ENCODE results near the gene FARS2. TPM values are rescaled to one million over a fixed set of nuclear protein-coding genes. Genes with fewer than 3 reads are reported as not detected.
A peak's percentile ranks its signal among the peaks of the same experiment; 100 is the strongest.

The FARS2 gene
- total and polyA plus RNA-seq, 5 donors from 2014 or later: 26.9 to 39.7 (median 34.9) TPM

- ATAC-seq (ENCODE audit: low read depth in 2 of 2) (no peak), DNase-seq (no peak)
- Histone ChIP-seq H3K36me3 (ENCODE audit: control insufficient read depth, insufficient read depth, low read length) (no peaks in the 10 kb centered on the region), H3K27ac (ENCODE audit: insufficient read depth, low read length, poor library complexity, severe bottlenecking) (no peak overlapping the region), H3K4me1 (ENCODE audit: control insufficient read depth, insufficient read depth, low read length, poor library complexity, severe bottlenecking) (no peaks in the 10 kb centered on the region), H3K4me3 (ENCODE audit: low read depth, low read length) (no peak overlapping the region), H3K9me3 (ENCODE audit: control insufficient read depth in 2 of 2, low read length in 2 of 2) (no peaks in the 10 kb centered on the region), H3K27me3 (ENCODE audit: control insufficient read depth, insufficient read depth, low read length) (no peaks in the 10 kb centered on the region)
- no peak overlapping the region for H3K27ac Mint-ChIP-seq
- peaks cover 23% of the 10 kb centered on the region for H3K36me3 Mint-ChIP-seq
- no peak overlapping the region for H3K4me3 Mint-ChIP-seq
- H3K4me1 Mint-ChIP-seq: peaks cover 0 to 7% (median 0%) of the 10 kb centered on the region in 4 donors
- H3K27me3 Mint-ChIP-seq: no peaks in the 10 kb centered on the region
- H3K9me3 Mint-ChIP-seq: peaks cover 0 to 1% (median 0%) of the 10 kb centered on the region in 7 donors
Observed at GRCh38 chr6:5238336-5238735, 23.0 kb upstream of the FARS2 start.

GRCh38 chr6:5241252-5241651 is 20.1 kb upstream of the FARS2 start:
- no peaks in the 10 kb centered on the region for H3K9me3 ChIP-seq (ENCODE audit: control insufficient read depth in 2 of 2, low read length in 2 of 2)
- H3K27ac ChIP-seq (ENCODE audit: insufficient read depth, low read length, poor library complexity, severe bottlenecking): no peak overlapping the region
- Mint-ChIP-seq H3K27me3 (no peaks in the 10 kb centered on the region), H3K36me3 (peaks cover 10% of the 10 kb centered on the region), H3K4me3 (no peak overlapping the region), H3K9me3 (peaks cover 0 to 1% (median 0%) of the 10 kb centered on the region in 7 donors), H3K27ac (no peak overlapping the region), H3K4me1 (peaks cover 4 to 7% (median 5%) of the 10 kb centered on the region in 4 donors)
- H3K36me3 ChIP-seq (ENCODE audit: control insufficient read depth, insufficient read depth, low read length): no peaks in the 10 kb centered on the region
- H3K27me3 ChIP-seq (ENCODE audit: control insufficient read depth, insufficient read depth, low read length): no peaks in the 10 kb centered on the region
- ATAC-seq (ENCODE audit: low read depth in 2 of 2) (no peak), DNase-seq (no peak)
- H3K4me3 ChIP-seq (ENCODE audit: low read depth, low read length): no peak overlapping the region
- H3K4me1 ChIP-seq (ENCODE audit: control insufficient read depth, insufficient read depth, low read length, poor library complexity, severe bottlenecking): no peaks in the 10 kb centered on the region

GRCh38 chr6:5243069-5243468 is 18.2 kb upstream of the FARS2 start:
- H3K4me1 Mint-ChIP-seq: peaks cover 5 to 7% (median 6%) of the 10 kb centered on the region in 4 donors
- Histone ChIP-seq H3K27ac (ENCODE audit: insufficient read depth, low read length, poor library complexity, severe bottlenecking) (no peak overlapping the region), H3K36me3 (ENCODE audit: control insufficient read depth, insufficient read depth, low read length) (no peaks in the 10 kb centered on the region), H3K27me3 (ENCODE audit: control insufficient read depth, insufficient read depth, low read length) (no peaks in the 10 kb centered on the region), H3K9me3 (ENCODE audit: control insufficient read depth in 2 of 2, low read length in 2 of 2) (no peaks in the 10 kb centered on the region), H3K4me3 (ENCODE audit: low read depth, low read length) (no peak overlapping the region), H3K4me1 (ENCODE audit: control insufficient read depth, insufficient read depth, low read length, poor library complexity, severe bottlenecking) (no peaks in the 10 kb centered on the region)
- peaks cover 13% of the 10 kb centered on the region for H3K36me3 Mint-ChIP-seq
- ATAC-seq (ENCODE audit: low read depth in 2 of 2) (no peak), DNase-seq (no peak)
- H3K27ac Mint-ChIP-seq: no peak overlapping the region
- H3K4me3 Mint-ChIP-seq: no peak overlapping the region
- no peaks in the 10 kb centered on the region for H3K9me3 Mint-ChIP-seq
- H3K27me3 Mint-ChIP-seq: no peaks in the 10 kb centered on the region

GRCh38 chr6:5246141-5247097 is 14.9 kb upstream of the FARS2 start:
- Histone ChIP-seq H3K27me3 (ENCODE audit: control insufficient read depth, insufficient read depth, low read length) (no peaks in the 10 kb centered on the region), H3K36me3 (ENCODE audit: control insufficient read depth, insufficient read depth, low read length) (no peaks in the 10 kb centered on the region), H3K27ac (ENCODE audit: insufficient read depth, low read length, poor library complexity, severe bottlenecking) (no peak overlapping the region), H3K4me1 (ENCODE audit: control insufficient read depth, insufficient read depth, low read length, poor library complexity, severe bottlenecking) (no peaks in the 10 kb centered on the region), H3K9me3 (ENCODE audit: control insufficient read depth in 2 of 2, low read length in 2 of 2) (no peaks in the 10 kb centered on the region), H3K4me3 (ENCODE audit: low read depth, low read length) (no peak overlapping the region)
- H3K27me3 Mint-ChIP-seq: no peaks in the 10 kb centered on the region
- H3K36me3 Mint-ChIP-seq: peaks cover 7% of the 10 kb centered on the region
- H3K4me3 Mint-ChIP-seq: no peak overlapping the region
- ATAC-seq (ENCODE audit: low read depth in 2 of 2): no peak
- H3K4me1 Mint-ChIP-seq: peaks cover 5 to 12% (median 7%) of the 10 kb centered on the region in 4 donors
- no peak for DNase-seq
- H3K9me3 Mint-ChIP-seq: peaks cover 0 to 2% (median 0%) of the 10 kb centered on the region in 7 donors
- peak overlapping the region in 1 of 3 donors; percentile 66 for H3K27ac Mint-ChIP-seq

GRCh38 chr6:5247201-5247600 is 14.1 kb upstream of the FARS2 start:
- H3K4me1 Mint-ChIP-seq: peaks cover 5 to 12% (median 7%) of the 10 kb centered on the region in 4 donors
- no peaks in the 10 kb centered on the region for H3K4me1 ChIP-seq (ENCODE audit: control insufficient read depth, insufficient read depth, low read length, poor library complexity, severe bottlenecking)
- H3K36me3 ChIP-seq (ENCODE audit: control insufficient read depth, insufficient read depth, low read length): no peaks in the 10 kb centered on the region
- H3K27me3 Mint-ChIP-seq: no peaks in the 10 kb centered on the region
- no peak overlapping the region for H3K27ac ChIP-seq (ENCODE audit: insufficient read depth, low read length, poor library complexity, severe bottlenecking)
- DNase-seq (no peak), ATAC-seq (ENCODE audit: low read depth in 2 of 2) (no peak)
- peaks cover 0 to 2% (median 0%) of the 10 kb centered on the region in 7 donors for H3K9me3 Mint-ChIP-seq
- no peaks in the 10 kb centered on the region for H3K27me3 ChIP-seq (ENCODE audit: control insufficient read depth, insufficient read depth, low read length)
- H3K36me3 Mint-ChIP-seq: peaks cover 9% of the 10 kb centered on the region
- no peak overlapping the region for H3K4me3 Mint-ChIP-seq
- H3K4me3 ChIP-seq (ENCODE audit: low read depth, low read length): no peak overlapping the region
- H3K9me3 ChIP-seq (ENCODE audit: control insufficient read depth in 2 of 2, low read length in 2 of 2): no peaks in the 10 kb centered on the region
- H3K27ac Mint-ChIP-seq: no peak overlapping the region

- Histone ChIP-seq H3K4me1 (ENCODE audit: control insufficient read depth, insufficient read depth, low read length, poor library complexity, severe bottlenecking) (no peaks in the 10 kb centered on the region), H3K9me3 (ENCODE audit: control insufficient read depth in 2 of 2, low read length in 2 of 2) (no peaks in the 10 kb centered on the region), H3K36me3 (ENCODE audit: control insufficient read depth, insufficient read depth, low read length) (no peaks in the 10 kb centered on the region), H3K4me3 (ENCODE audit: low read depth, low read length) (no peak overlapping the region), H3K27me3 (ENCODE audit: control insufficient read depth, insufficient read depth, low read length) (no peaks in the 10 kb centered on the region), H3K27ac (ENCODE audit: insufficient read depth, low read length, poor library complexity, severe bottlenecking) (no peak overlapping the region)
- Mint-ChIP-seq H3K27ac (no peak overlapping the region), H3K4me1 (peaks cover 5 to 12% (median 8%) of the 10 kb centered on the region in 4 donors), H3K9me3 (peaks cover 0 to 2% (median 0%) of the 10 kb centered on the region in 7 donors), H3K4me3 (no peak overlapping the region), H3K27me3 (no peaks in the 10 kb centered on the region), H3K36me3 (peaks cover 13% of the 10 kb centered on the region)
- no peak for ATAC-seq (ENCODE audit: low read depth in 2 of 2)
- DNase-seq: no peak
Observed at GRCh38 chr6:5248302-5249098, 12.8 kb upstream of the FARS2 start.

- Histone ChIP-seq H3K4me3 (ENCODE audit: low read depth, low read length) (no peak overlapping the region), H3K27me3 (ENCODE audit: control insufficient read depth, insufficient read depth, low read length) (no peaks in the 10 kb centered on the region), H3K27ac (ENCODE audit: insufficient read depth, low read length, poor library complexity, severe bottlenecking) (no peak overlapping the region), H3K4me1 (ENCODE audit: control insufficient read depth, insufficient read depth, low read length, poor library complexity, severe bottlenecking) (no peaks in the 10 kb centered on the region), H3K36me3 (ENCODE audit: control insufficient read depth, insufficient read depth, low read length) (no peaks in the 10 kb centered on the region), H3K9me3 (ENCODE audit: control insufficient read depth in 2 of 2, low read length in 2 of 2) (no peaks in the 10 kb centered on the region)
- Mint-ChIP-seq H3K4me1 (peaks cover 5 to 12% (median 8%) of the 10 kb centered on the region in 4 donors), H3K36me3 (peaks cover 13% of the 10 kb centered on the region), H3K4me3 (no peak overlapping the region), H3K27ac (no peak overlapping the region), H3K9me3 (peaks cover 0 to 2% (median 0%) of the 10 kb centered on the region in 7 donors), H3K27me3 (no peaks in the 10 kb centered on the region)
- no peak for DNase-seq
- ATAC-seq (ENCODE audit: low read depth in 2 of 2): no peak
Observed at GRCh38 chr6:5249451-5250122, 11.7 kb upstream of the FARS2 start.
